HG02571 (cell line): Measurements from ENCODE around the gene CFAP43.

Experiments
- ATAC-seq: cut with Tn5 transposase; IDR thresholded peaks from one replicate; pipeline ENCODE4 v1.9.1; 2021; ENCODE audit warnings: mild to moderate bottlenecking, moderate library complexity; ENCODE audit not compliant: unreplicated experiment

The CFAP43 gene

DNA sequence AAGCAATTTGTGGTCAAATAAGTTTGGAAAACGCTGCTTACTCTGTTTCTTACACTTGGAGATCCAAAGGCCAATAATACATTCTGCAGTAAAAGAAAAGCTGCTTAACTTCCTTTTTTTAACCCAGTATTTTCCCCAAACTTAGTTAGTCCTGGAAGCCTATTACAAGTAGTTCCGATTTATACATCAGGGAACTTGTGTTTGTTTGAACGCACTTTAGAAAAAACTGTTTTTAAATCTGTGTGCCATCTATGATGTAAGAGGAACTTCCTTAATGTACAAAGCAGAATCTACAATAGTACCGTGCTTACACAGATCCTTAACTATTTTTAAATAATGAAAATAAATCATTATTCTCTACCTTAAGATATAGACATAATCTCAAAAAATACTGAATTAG is 87.2 kb downstream of the CFAP43 start:
- no peak for ATAC-seq

DNA sequence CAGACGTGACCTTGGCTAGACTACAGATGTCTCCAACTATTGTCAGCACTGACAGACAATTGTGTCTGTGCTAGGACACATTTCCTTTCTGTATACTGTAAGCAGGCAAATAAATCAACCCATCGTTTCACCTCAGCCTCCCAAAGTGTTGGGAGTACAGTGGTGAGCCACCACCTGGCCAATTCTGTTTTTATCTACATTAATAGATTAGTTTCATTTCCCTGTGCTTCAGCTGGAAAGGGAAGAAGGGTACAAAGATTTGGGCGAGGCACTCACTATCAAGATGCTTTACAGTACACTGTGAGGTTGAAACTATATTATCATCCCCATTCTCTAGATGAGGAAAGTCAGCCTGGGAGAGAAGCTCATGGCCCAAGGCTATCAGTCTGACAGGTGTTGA is 88.3 kb downstream of the CFAP43 start:
- ATAC-seq, result no peak

DNA sequence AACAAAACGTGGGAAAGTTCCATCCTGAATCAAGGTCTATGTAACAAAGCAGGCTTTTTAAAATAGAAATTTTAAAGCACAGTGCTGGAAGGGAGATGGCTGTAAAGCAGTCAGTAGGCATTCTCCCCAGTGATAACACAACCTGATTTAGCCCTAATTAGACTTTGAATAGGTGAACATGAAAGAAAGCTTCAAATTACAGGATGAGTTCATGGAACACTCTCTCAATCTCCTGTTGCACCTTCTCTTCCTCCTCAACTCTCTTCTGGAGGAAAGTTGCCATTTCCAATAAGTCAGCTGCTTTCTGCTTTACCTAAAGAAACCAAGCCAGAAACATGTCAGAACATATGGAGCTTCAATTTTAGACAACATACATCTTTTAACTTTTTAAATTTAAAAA is 90.1 kb downstream of the CFAP43 start:
- no peak for ATAC-seq

- ATAC-seq, result no peak
These were observed 92.9 kb downstream of the CFAP43 start for GRCh38 chr10:104139221-104139620.

DNA sequence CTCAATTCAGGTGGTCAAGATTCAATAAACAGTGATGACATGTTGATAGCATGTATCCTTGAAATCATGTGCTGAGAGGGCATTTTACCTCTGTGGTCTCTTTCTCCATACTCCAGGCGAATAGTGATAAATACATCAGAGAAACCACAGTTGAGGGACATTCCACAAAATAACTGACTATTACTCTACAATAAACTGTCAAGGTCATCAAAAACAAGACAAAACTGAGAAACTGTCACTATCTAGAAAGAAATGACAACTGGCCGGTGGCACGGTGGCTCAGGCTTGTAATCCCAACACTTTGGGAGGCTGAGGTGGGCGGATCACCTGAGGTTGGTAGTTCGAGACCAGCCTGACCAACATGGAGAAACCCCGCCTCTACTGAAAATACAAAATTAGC is 94.0 kb downstream of the CFAP43 start:
- ATAC-seq, result no peak

GRCh38 chr10:104130041-104130440 is 102.1 kb downstream of the CFAP43 start:
- no peak for ATAC-seq

DNA sequence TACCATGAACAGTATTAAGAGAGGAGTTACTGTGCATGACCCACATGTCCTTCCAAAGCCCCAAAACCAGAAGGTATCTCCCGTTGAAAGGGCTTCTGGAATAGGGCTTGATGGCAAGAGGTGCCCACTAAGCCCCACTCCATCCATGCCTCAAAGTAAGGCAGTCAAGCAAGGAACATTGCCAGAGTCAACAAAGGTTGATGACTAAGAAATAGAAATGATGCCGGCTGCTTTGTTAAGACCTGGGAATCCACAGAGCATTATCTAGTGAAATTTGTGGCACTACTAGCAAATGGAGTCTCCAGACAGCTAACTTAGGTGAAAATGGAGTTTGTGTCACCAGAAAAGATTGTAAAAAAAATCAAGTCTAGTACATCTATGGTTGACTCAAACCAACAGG is 104.0 kb downstream of the CFAP43 start:
- no peak for ATAC-seq

GRCh38 chr10:104127411-104127810 is 104.8 kb downstream of the CFAP43 start:
- ATAC-seq, result no peak

- no peak for ATAC-seq
These were observed 108.8 kb downstream of the CFAP43 start for GRCh38 chr10:104123397-104123796.

GRCh38 chr10:104122225-104123107 is 109.7 kb downstream of the CFAP43 start:
- ATAC-seq, result no peak

DNA sequence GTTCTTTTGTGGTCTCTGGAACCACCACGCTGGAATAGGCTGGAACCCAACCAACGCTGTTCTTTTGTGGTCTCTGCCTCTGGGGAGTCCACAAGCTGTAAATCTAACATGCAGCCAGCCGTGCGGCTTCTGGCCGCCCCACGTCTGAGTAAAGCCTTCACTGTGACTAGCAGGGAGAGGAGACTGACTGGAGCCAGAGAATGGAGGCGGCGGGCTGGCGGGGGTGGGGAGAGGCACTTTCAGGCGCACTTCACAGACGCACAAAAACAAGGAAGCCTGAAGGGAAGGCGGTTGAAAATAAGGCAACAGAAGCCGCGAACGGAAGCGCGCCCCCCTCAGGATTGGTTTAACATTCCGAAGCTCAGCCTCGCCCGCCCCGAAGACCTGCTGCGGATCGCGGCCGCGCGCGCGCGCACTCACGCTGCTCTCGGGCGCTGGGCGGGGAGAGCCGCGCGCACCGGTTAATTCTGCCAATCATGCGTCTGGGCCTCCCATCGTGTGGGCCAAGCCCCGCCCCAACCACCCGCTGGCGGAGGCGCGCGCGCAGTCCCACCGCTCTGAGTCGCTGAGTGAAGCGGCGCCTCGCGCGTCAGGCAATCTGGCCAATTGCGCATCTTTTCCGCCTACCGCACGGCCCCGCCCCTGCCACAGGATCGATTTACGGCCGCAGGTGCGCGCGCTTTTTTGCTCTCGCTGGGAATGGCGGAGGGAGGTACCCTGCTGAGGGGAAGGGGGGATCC is 110.5 kb downstream of the CFAP43 start, which contains the start of gene SFR1:
Gene SFR1 (plus strand): TSS at position 687 of the 740 bp plus-strand sequence. CDS start 13 bp downstream, at position 700.
- ATAC-seq, result peak; percentile 85

DNA sequence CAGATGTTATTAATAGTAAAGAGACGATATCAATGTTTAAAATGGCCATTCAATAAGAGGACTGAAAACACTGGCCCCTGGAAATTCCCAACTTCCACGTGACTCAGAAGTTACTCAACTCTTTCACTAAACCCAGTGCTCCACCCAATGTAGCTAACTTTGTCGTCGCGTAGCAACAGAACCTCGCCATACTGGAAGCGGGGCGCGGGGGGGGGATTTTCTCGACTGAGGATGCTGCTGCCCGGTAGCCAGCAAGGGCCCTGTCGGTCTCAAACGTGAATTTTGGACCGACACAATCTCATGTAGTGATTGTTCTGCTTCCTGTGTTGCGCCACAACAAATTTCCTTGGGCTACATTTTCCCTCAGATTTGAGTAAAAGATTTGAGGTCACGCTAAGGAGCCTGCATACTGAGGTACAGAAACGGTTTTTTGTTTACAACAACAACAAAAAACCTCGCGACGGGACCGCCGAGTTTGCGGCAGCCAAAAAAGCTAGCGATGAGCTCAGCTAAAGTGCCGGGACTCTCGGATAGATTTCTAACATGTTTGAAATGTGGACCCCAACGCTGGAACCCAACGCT is 111.2 kb downstream of the CFAP43 start:
- peak; percentile 34 for ATAC-seq

DNA sequence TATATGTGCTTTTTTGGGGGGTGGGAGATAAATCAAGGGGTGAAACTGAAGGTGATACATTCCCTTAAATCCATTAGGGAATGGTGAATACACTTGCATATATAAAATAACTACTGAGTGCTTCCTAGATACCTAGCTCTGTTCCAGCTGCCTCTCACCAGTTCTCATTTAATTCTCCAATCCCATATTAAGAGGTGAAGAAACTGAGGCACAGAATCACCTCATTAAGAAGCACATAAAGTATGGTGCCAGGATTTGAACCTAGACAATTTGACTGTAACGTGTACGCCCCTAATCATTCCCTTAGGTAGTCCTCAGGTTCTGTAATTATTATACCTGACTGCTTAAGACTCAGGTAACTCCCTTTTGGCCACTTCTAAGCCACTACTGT is 111.7 kb downstream of the CFAP43 start:
- no peak for ATAC-seq

- no peak for ATAC-seq
These were observed 112.2 kb downstream of the CFAP43 start for GRCh38 chr10:104119996-104120395.

DNA sequence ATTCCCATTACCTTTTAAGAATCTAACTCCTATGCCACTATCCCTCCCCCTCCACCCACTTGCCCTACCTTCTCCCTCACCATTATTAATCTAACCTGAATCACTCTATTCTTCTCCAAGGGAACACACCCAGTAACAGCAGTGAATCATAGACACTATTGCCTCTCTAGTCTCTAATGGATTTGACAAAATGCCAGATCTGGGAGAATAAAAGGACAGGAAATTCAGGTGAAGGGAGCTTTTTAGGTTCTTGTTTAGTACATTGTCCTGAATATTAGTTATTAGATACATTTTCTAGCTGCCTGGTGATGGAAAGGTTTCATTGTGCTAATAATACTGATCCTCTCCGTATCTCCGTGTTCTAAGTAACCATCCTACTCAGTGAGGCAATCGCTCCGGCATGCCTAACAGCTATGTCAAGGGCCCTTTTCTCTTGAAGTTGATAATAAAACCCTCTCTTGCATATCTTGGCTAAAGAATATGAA is 114.3 kb downstream of the CFAP43 start:
- no peak for ATAC-seq

GRCh38 chr10:104113376-104113956 is 118.7 kb downstream of the CFAP43 start:
- no peak for ATAC-seq

DNA sequence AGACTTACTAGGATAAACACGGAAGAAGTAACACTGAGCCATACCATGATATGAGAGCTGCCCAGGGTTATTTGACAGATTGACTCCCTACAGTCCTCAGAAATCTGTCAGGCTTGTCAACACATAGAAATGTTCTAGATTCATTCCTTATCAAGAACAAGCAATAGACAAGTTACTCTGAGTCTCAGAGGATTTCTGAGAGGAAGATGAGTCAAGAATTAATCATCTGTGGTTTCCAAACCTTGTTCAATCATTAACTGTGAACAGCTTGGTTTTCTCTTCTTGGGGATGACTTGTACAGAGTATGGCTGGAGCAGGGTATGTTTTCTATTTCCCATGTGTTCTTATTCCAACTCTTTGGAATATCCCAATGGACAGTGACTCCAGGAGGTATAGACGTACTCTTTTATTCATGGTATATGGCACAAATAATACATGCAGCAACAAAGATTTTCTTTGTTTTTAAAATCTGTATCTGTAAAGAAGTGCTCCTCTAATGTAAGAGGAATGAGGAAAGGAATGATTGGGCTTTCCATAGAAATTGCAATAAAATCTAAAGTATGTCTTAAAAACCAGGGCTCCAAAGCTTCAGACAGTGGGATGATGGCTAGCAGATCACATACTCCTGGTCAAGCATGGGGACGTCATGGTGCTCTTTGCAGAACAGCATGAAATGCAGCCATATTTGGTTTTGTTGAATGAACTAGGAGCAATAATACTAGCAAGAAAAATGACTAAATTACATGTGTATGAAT is 122.1 kb downstream of the CFAP43 start:
- ATAC-seq, result peak; percentile 77

DNA sequence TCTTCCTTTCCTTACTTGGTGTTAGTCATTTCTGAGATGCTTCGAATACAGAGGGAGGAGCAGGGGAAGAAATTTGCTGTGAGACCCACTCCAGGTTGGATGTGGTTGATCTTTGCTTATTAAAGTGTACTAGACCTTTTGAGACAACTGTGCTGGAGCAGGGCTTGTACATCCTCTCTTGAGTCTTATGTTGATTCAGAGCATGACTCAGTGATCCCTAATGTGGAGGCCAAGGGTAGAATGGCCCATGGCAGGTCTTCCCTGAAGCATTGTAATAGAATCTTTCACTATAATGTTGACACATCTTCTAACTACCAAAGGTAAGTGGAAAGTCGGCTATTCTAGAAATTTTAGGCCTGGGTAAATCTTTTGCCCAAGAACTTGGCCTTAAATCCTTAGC is 127.2 kb downstream of the CFAP43 start:
- no peak for ATAC-seq

- no peak for ATAC-seq
These were observed 127.7 kb downstream of the CFAP43 start for GRCh38 chr10:104104418-104104817.

DNA sequence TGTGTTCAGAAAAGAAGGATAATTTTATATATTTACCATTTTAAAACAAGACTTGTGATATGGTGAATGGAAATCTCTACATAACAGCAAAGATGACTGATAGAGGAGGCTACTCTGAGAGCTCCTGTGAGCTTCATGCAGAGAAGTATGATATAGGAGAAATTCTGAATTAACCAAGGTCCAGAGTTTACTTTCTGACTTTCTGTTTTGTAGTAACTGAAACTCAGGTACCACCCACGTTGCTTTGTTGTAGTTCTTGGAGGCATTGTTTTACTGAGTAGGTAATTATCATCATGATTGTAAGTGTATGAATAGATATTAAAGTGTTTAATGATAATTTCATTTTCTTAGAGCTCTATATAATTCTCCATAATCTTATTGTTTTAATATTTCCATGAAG is 128.2 kb downstream of the CFAP43 start:
- ATAC-seq, result peak; percentile 53
